ENCODE results near the gene TSR3. TPM values are rescaled to one million over a fixed set of nuclear protein-coding genes. Genes with fewer than 3 reads are reported as not detected.

The TSR3 gene
- 10 to 100 TPM; 39.6 to 74.4 TPM for total RNA-seq

- DNase-seq, result peak; percentile 84
- Histone ChIP-seq H3K27ac (peak within 1 kb of the TSS; percentile 53), H3K4me1 (peaks cover 4% of the 10 kb centered on the region), H3K9me3 (no peaks in the 10 kb centered on the region), H3K27me3 (no peaks in the 10 kb centered on the region), H3K9ac (ENCODE audit: low read depth in 2 of 2, low read length in 2 of 2) (peak within 1 kb of the TSS; percentile 90 to 91), H3K4me3 (peak within 1 kb of the TSS; percentile 99), H3K36me3 (no peaks in the 10 kb centered on the region)
- TF ChIP-seq, protein P1, sequence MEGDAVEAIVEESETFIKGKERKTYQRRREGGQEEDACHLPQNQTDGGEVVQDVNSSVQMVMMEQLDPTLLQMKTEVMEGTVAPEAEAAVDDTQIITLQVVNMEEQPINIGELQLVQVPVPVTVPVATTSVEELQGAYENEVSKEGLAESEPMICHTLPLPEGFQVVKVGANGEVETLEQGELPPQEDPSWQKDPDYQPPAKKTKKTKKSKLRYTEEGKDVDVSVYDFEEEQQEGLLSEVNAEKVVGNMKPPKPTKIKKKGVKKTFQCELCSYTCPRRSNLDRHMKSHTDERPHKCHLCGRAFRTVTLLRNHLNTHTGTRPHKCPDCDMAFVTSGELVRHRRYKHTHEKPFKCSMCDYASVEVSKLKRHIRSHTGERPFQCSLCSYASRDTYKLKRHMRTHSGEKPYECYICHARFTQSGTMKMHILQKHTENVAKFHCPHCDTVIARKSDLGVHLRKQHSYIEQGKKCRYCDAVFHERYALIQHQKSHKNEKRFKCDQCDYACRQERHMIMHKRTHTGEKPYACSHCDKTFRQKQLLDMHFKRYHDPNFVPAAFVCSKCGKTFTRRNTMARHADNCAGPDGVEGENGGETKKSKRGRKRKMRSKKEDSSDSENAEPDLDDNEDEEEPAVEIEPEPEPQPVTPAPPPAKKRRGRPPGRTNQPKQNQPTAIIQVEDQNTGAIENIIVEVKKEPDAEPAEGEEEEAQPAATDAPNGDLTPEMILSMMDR (IDR thresholded peaks at IDR 0.05), result no peak
- intact Hi-C loops (cut with DNase I), result no loop called here
Observed at GRCh38 chr16:1351582-1352362, at the start of gene TSR3, which contains the start of gene GNPTG. TSR3 (minus strand) TSS chr16:1351878; CDS start chr16:1351804, 74 bp downstream. GNPTG (plus strand) TSS chr16:1351931; CDS start chr16:1351966, 35 bp downstream.

- H3K4me3 ChIP-seq, result no peak overlapping the region
- H3K27ac ChIP-seq, result no peak overlapping the region
- no peaks in the 10 kb centered on the region for H3K9me3 ChIP-seq
- no peak for DNase-seq
- intact Hi-C loops (cut with DNase I), result no loop called here
- no peak overlapping the region for H3K9ac ChIP-seq (ENCODE audit: low read depth in 2 of 2, low read length in 2 of 2)
- H3K27me3 ChIP-seq, result no peaks in the 10 kb centered on the region
- TF ChIP-seq, protein P1 (IDR thresholded peaks at IDR 0.05), result no peak
- H3K4me1 ChIP-seq, result no peaks in the 10 kb centered on the region
- peaks cover 6% of the 10 kb centered on the region for H3K36me3 ChIP-seq
Observed at GRCh38 chr16:1401061-1401757, 49.5 kb upstream of the TSR3 start.

- H3K9ac ChIP-seq (ENCODE audit: low read depth in 2 of 2, low read length in 2 of 2), result no peak overlapping the region
- peaks cover 6% of the 10 kb centered on the region for H3K36me3 ChIP-seq
- H3K4me3 ChIP-seq, result no peak overlapping the region
- DNase-seq, result no peak
- TF ChIP-seq, protein P1 (IDR thresholded peaks at IDR 0.05), result no peak
- intact Hi-C loops (cut with DNase I), result no loop called here
- no peaks in the 10 kb centered on the region for H3K4me1 ChIP-seq
- H3K27me3 ChIP-seq, result no peaks in the 10 kb centered on the region
- H3K27ac ChIP-seq, result no peak overlapping the region
- H3K9me3 ChIP-seq, result no peaks in the 10 kb centered on the region
Observed at GRCh38 chr16:1398826-1399581, 47.3 kb upstream of the TSR3 start.

GRCh38 chr16:1398351-1398750 is 46.7 kb upstream of the TSR3 start:
- Histone ChIP-seq H3K4me1 (no peaks in the 10 kb centered on the region), H3K27ac (no peak overlapping the region), H3K4me3 (no peak overlapping the region), H3K36me3 (peaks cover 6% of the 10 kb centered on the region), H3K9ac (ENCODE audit: low read depth in 2 of 2, low read length in 2 of 2) (no peak overlapping the region), H3K27me3 (no peaks in the 10 kb centered on the region), H3K9me3 (no peaks in the 10 kb centered on the region)
- no peak for DNase-seq
- TF ChIP-seq, protein P1 (IDR thresholded peaks at IDR 0.05), result no peak
- intact Hi-C loops (cut with DNase I), result no loop called here

- H3K9me3 ChIP-seq, result no peaks in the 10 kb centered on the region
- TF ChIP-seq, protein P1 (IDR thresholded peaks at IDR 0.05), result no peak
- no peak for DNase-seq
- peaks cover 6% of the 10 kb centered on the region for H3K36me3 ChIP-seq
- no peaks in the 10 kb centered on the region for H3K27me3 ChIP-seq
- no peak overlapping the region for H3K27ac ChIP-seq
- no peaks in the 10 kb centered on the region for H3K4me1 ChIP-seq
- no peak overlapping the region for H3K4me3 ChIP-seq
- intact Hi-C loops (cut with DNase I), result no loop called here
- H3K9ac ChIP-seq (ENCODE audit: low read depth in 2 of 2, low read length in 2 of 2), result no peak overlapping the region
Observed at GRCh38 chr16:1397779-1398178, 46.1 kb upstream of the TSR3 start.
